GM21528 (cell line): ENCODE measurements around the gene DDHD1.
"Not testable (repeated sequence)": the region's sequence is repeated elsewhere in the genome, so short reads cannot be mapped to it uniquely, and the experiment has no call there.

ENCODE experiments used
- ATAC-seq: cut with Tn5 transposase; IDR thresholded peaks from one replicate; pipeline ENCODE4 v1.9.1; 2021; ENCODE audit warnings: mild to moderate bottlenecking, moderate library complexity; ENCODE audit not compliant: unreplicated experiment, low FRiP score

DDHD1 gene

GRCh38 chr14:53152887-53153701 lies at the start of gene DDHD1:
Gene DDHD1 (minus strand): TSS chr14:53153323. CDS start chr14:53153098, 225 bp downstream.
- ATAC-seq, result peak; percentile 69

GRCh38 chr14:53195949-53196348 lies 42.8 kb upstream of the DDHD1 start:
- no peak for ATAC-seq

DNA sequence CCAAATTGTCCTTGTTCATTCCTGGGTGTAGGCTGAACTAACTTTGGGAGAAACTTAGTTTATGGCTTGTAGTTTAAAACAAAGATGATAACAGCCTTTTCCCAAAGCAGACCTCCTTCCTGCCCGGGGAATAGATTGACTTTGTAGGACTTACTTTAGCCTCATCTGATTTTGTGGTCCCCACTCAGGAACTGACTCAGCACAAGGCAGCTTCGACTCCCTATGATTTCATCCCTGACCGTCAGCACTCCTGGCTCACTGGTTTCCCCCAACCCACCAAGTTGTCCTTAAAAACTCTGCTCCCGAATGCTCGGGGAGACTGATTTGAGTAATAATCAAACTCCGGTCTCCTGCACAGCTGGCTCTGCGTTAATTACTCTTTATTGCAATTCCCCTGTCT lies 40.1 kb upstream of the DDHD1 start:
- ATAC-seq, result no peak

DNA sequence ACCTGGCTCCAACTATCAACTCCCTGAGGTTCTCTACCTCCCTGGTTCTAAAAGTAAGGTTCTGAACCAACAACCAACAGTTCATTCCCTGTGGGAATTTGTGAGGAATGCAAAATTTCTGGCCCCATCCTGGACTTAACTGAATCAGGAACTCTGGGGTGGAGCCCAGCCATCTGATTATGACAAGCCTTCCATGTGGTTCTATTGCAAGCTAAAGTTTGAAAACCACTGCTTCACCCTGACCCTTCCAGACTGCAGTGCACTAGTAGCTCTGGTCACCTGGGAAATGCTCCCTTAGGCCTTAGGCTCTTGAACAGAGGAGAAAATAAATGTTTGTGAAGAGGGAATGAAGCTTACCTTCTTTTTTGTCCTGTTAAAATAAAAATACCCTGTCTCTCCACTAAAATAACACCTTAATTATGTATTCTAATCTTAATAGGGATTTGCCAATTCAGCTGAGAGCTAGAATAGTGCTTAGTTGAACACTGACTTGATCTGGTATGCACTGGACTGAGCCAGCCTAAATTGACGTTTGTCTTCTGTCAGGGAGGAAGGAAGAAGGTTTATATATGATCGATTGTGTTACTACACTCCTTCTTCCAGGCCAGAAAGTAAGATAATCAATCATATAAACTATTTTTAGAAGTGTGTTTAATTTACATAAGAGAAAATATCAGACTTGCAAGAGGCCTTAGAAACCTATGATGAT lies 39.1 kb upstream of the DDHD1 start:
- no peak for ATAC-seq

- ATAC-seq, result no peak
Observed at GRCh38 chr14:53190938-53191337, 37.8 kb upstream of the DDHD1 start.

DNA sequence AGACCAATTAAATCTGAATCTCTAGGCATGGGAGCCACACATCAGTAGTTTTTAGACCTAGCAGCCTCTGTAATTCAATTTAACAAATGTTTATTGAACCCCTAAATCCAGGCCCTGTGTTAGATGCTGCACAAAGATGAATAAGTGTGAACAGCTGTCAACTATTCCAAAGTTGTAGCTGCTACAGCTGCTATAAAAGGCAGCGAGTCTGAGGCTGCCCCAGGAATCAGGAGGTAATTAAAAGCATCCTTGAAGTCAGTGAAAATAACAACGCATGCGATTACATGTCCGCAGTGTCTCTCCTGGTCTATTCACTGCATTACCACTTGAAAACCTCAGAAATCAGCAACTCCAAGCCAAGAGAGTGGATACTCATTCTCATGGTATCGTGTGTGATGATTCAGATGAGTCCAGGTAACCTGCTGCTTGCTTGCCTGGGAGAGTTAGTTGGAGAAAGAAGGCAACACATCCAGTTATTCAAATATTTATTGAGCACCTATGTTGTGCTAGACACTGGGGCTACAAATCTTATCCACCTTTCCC lies 34.9 kb upstream of the DDHD1 start:
- no peak for ATAC-seq

- no peak for ATAC-seq
Observed at GRCh38 chr14:53186532-53186931, 33.4 kb upstream of the DDHD1 start.

GRCh38 chr14:53183611-53184010 lies 30.5 kb upstream of the DDHD1 start:
- ATAC-seq, result no peak

DNA sequence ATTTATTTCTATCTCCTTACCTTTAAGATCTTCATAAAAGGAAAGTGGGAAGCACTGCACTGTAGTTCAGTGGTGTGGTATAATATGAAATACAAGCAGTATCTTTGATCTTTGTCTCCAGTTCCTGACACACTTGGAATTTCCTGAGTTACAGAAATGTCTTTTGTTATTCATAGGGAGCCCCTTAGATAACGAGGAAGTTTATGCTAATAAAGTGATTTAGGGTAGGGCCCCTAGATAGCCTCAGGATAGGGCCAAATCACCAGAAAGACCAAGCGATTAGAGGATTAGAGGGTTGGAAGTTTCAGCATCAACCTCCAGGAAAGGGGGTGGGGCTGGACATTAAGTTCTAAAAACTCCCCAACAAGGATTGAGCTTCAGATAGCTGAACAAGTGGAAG lies 29.9 kb upstream of the DDHD1 start:
- ATAC-seq, result no peak

DNA sequence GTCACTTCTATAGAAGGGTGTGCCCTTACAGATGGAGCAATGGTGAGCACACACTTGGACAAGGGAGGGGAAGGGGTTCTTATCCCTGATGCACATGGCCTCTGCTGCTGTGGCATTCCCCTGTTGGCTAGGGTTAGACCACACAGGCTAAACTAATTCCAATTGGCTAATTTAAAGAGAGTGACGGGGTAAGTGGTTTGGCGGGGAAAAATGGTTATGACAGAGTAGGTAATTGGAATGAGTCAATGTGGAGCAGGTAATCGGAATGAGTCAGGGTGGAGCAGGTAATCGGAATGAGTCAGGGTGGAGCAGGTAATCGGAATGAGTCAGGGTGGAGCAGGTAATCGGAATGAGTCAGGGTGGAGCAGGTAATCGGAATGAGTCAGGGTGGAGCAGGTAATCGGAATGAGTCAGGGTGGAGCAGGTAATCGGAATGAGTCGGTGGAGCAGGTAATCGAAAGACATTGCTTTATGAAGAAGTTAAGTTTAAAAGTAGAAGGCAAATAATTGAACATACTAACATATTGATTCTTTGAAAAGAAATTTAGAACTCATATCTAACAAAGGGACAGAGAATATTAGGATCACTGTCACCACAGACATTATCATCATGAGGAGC lies 28.4 kb upstream of the DDHD1 start:
- not testable (repeated sequence) for ATAC-seq

GRCh38 chr14:53180272-53181221 lies 27.4 kb upstream of the DDHD1 start:
- ATAC-seq, result no peak

DNA sequence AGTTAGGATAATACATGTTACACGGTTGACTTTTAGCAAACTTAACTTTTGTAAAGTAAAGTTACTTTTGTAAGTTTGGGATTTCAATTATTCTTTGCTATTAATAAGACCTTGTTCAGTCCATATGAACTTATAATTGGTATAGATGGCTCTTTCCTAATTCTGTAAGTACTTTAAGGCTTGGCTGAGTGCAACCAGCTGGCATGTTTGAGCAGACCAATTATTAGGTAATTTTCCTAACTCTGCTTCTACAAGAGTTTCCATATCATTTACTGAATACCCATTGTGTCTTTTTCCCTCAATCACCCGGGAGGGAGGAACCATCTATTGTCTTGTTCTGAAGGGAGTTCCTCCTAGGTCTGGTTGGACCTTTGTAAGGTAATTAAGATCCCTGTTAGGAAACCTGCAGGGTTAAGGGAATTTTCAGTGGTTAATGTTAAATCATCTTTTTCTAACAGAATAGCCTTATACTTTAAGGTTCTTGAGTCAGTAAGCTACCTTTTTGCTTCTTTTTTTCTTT lies 26.4 kb upstream of the DDHD1 start:
- ATAC-seq, result not testable (repeated sequence)

GRCh38 chr14:53175375-53175774 lies 22.3 kb upstream of the DDHD1 start:
- ATAC-seq, result no peak

- no peak for ATAC-seq
Observed at GRCh38 chr14:53174918-53175317, 21.8 kb upstream of the DDHD1 start.

DNA sequence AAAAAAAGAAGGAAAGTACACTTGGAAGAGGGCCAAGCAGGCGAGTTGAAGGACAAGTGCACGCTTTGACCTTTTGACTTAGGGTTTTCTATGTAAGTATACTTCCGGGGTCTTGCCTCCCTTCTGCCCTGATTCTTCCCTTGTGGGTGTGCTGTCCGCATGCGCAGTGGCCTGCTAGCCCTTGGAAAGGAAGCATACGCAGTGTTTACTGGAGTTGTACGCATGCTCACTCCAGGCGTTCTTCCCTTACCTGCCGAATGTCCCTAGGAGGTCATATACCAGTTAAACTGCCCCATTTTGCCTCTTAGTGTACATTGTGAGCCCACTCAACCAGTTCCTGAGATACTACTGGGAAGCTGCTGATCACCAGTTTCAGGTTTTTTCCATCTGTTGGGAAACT lies 15.7 kb upstream of the DDHD1 start:
- ATAC-seq, result no peak

GRCh38 chr14:53167602-53168328 lies 14.6 kb upstream of the DDHD1 start:
- ATAC-seq, result no peak

DNA sequence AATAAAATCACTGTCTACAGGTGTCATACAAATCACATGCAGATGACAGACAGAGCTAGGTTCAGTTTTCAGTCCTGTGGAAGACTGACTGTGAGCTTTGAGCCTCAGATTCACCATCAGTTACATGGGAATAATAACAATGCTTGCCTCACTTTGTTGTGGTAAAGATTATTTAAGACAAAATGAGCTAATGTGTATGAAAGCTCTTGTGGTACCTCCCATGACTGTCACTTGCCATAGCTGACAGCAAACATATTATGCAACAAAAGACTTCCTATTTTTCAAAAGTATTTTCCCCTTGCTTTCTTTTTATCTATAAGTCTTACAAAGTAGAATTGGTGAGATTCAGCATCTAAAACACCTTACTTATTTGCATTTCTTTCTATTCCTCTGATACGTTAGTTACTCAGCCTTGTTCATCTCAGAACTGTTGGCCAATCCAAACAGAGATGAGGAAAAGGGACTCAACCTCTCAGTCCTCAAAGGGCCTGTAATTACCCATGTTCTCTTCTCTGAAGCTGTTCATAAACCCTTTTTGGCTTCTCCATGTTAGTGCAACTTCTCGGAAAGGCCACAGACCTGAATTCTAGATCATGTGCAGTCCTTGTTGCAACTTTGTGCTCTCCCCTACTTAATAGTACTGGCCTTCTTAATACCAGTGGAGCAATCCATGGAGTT lies 8.8 kb upstream of the DDHD1 start:
- ATAC-seq, result no peak

DNA sequence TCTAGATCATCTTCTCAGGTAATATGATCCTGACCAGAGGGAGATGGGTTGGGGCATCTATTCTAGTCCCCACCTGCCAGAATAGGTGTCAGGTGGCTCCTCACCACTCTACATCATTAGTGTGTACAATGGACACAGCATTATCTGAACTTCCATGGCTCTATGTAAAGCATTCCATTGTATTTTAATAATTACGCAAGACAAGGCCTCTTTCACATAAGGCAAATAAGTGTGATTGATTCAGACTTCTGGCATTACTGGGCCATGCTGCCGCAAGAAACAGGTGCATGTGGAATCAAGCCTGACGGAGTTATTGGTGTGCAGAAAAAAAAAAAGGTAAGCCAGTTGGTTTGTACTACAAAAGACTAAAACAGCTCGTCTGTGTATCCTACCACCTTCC lies 3.1 kb upstream of the DDHD1 start:
- no peak for ATAC-seq

GRCh38 chr14:53153702-53154112 lies 584 bp upstream of the DDHD1 start:
- no peak for ATAC-seq
